NCI-H128 (cell line): ENCODE data around the gene KISS1R.
A peak's percentile ranks its signal among the peaks of the same experiment; 100 is the strongest.

Source experiments
- DNase-seq: peaks from one replicate; lab custom pipeline; 2025; ENCODE audit not compliant: unreplicated experiment; lab: John Stamatoyannopoulos, UW

Gene KISS1R

DNA sequence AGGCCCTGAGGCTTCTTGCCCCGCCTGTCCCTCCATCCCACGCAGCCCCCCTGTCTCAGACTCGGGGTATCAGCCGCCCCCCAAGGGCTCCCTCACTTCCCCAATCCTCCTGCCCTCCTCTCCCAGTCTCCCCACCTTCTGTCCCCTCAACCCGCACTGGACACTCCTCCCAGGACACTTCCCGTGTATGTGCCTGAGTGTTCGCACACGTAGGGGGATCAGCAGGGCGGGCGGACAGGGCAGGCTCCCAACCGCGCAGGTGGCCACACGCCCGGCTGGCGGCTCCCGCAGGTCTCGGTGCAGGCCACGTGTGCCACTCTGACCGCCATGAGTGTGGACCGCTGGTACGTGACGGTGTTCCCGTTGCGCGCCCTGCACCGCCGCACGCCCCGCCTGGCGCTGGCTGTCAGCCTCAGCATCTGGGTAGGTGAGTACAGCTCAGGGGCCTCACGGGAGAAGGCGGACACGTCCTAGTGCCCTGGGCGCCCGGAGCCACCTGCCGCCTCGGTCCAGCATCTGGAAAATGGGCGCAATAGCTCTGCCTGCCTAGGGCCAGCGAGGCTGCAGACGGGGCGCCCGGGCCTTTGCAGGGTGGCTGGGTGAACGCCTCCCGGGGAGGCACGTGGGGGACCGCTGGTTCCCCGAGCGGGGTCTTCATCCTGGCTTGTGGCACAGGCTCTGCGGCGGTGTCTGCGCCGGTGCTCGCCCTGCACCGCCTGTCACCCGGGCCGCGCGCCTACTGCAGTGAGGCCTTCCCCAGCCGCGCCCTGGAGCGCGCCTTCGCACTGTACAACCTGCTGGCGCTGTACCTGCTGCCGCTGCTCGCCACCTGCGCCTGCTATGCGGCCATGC, 2.3 kb downstream of the KISS1R start:
- DNase-seq = no peak

DNA sequence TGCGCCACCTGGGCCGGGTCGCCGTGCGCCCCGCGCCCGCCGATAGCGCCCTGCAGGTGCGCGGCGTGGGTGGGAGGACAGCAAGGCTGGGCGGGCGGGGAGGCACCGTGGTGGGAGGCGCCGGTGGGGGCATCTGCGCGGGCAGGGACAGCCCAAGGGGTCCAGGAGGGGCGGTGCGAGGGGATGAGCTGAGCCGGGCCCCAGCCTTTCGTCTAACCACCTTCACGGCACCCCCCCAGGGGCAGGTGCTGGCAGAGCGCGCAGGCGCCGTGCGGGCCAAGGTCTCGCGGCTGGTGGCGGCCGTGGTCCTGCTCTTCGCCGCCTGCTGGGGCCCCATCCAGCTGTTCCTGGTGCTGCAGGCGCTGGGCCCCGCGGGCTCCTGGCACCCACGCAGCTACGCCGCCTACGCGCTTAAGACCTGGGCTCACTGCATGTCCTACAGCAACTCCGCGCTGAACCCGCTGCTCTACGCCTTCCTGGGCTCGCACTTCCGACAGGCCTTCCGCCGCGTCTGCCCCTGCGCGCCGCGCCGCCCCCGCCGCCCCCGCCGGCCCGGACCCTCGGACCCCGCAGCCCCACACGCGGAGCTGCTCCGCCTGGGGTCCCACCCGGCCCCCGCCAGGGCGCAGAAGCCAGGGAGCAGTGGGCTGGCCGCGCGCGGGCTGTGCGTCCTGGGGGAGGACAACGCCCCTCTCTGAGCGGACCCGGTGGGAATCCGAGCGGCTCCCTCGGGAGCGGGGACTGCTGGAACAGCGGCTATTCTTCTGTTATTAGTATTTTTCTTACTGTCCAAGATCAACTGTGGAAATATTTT, 3.1 kb downstream of the KISS1R start:
- peak; percentile 42 for DNase-seq

DNA sequence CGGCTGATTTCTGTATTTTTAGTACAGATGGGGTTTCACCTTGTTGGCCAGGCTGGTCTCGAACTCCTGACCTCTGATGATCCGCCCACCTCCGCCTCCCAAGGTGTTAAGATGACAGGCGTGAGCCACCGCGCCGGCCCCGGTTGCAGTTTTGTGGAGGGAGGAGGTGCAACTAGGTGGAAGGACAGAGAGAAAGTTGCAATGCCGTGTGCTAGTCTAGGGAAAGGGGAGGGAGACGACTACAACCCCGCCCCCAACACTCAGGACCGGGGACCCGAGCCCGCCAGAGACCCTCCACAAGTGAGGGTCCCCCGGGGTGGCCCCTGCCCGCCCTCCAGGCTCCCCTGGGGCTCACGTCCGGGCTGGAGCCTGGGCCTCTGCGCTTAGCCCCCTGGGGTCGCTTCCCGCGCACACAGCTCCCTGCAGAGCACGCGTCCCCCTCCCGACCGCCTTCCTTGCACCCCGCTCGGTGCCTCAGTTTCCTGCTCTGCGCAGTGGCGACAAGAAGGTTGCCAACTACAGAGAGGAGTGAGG, 7.5 kb downstream of the KISS1R start:
- DNase-seq = no peak

DNA sequence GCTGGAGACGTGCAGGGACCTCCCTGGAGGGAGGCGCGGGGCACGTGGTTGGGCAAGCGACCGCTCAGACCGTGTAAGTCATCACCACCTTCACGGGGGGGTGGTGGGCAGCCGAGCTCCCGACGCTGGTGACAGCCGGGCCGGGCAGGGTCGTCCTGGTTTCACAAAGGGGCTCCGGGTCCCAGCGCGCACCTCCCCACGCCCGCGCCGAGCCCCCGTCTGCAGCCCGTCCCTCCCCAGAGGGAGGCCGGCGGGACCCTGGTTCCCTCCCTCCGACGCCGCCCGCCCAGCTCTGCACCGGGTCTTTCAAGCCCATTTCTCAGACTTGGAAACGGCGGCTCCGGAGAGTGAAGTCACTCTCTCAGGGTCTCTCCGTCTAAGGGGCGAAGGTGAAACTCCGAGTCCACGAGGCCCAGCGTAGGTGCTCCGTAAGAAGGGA, 8.0 kb downstream of the KISS1R start:
- no peak for DNase-seq

DNA sequence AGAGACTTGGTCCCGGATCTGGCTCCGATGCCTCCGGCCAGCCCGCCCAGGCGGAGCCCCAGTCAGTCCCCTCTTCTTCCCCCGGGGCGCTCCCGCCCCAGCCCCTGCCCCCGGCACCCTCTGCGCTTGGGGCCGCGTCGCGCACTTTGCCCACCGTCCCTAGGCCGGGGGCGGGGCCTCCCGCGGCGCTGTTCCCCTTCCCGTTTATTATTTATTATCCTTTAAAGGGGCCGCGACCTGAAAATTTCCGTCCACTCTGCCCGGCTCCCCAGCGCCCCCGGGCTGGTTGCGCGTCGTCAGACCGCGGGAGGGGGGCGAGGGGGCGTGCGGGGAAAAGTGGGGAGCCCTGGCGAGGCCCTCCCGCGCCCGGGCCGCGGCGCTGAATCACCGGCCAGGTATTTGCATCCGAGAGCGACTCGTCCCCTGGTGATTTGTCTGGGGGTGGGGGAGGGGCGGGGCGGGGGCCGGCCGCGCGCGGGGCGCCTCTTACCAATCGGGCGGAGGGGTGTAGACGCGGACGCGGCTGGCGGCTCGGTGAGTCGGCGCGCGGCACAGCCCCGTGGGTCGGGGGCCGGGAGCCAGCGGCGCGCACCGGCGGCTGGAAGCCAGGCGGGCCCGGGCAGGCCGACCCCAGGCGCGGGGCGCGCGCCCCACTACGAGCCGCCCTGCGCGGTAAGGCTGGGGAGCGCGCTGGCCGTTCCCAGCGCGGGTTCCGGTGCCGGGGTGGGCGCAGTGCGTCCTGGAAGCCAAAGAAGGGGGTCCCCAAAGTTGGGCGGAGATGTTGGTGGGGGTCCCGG, 8.6 kb downstream of the KISS1R start, which contains the start of gene ARID3A:
TSS of gene ARID3A (plus strand) at position 510 of the 797 bp plus-strand sequence. CDS start 3,494 bp downstream, outside the sequence.
- peak; percentile 55 for DNase-seq

DNA sequence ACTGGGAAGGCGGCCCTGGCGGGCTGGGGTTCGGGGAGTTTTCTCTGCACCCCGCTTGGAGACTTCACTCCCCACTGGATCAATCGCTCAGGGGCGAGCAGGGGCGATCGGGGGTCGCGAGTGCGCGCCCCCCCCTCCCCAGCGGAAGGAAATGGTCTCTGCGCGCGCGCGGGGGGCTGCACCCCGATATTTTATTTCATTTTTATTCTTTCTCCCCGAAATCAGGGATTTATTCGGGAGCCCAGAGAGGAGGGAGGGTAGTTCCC, 9.1 kb downstream of the KISS1R start:
- DNase-seq = no peak

DNA sequence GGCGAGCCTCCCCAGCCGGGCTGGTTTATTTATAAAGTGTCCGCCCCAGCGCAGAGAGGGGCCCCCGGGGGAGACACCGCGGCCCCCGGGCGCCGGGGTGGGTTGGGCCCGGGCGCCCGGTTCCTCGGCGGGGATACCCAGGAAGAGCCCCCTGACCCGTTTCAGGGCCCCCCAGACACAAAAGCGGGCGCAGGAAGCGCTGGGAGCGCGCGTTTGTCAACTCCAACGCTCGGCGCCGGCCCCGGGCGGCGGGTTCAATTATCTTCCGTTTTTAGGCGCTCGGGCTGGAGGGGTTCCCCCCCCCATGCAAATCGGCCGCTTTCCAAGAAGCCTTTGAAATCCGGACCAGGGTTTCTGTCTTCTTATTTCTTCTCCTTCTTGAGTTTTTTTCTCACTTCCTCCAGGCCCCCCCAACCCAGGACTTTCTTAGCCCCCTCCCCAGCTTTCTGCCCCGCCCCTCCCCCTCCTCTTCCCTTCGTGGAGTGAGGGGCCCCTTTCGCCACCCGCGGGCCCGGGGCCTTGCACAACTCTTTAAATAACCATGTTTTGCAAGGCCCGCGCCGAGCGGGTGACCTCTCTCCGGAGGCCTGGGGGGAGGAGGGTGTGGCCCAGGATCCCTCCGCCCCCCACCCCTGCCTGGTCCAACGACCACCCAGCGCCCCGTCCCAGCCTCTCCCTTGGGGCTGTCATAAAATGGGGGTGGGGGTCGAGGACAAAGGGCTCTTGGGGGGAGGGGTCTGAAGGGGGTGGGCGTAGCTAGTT, 9.6 kb downstream of the KISS1R start:
- no peak for DNase-seq

DNA sequence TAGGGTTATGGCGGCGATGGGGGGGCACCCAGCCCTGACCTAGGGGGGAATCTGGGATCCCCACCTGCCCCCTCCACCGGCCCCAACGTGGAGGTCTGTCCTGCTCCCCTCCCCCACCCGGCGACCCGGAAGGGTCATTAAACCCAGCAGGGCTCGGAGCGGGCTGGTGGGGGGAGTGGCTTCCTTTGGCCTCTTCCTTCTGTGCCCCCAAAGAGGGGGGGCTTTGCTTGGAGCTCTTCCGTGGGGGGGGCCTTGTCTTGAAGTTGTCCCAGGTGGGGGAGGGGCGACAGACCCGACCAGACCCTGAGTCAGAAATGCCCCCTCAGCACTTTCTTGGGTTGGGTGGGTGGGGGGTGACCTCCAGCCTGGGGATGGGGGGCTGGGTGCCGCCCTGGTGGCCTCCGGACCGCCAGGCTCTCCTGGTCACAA, 10.2 kb downstream of the KISS1R start:
- DNase-seq = no peak

DNA sequence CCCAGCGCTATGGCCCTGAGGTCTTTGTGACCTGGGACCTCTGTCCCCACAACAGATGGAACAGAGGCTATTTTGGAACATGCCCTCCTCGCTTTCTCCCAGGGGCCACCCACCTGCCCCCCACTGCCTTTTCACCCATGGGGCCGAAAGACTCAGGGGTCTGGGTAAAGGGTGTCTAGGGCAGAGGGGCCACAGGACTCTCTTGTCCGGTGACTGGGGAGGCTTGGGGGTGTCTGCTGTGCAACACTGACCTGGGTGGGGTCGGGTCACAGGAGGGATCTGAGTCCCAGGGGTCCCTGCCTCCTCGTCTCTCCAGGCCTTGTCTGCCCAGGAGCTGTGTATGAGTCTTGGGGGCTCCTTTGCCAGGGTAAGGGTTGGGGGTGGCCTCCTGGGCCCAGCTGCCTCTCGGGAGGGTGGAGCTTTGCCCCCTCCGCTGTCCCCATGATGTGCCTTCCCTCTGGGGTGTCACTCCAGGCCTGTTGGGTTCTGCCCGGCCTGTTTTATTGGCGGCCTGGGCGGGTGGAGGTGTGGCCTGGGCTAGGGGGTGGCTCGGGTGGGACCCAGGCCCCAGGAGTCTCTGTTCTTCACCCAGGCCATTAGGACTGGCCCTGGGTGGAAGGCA, 10.8 kb downstream of the KISS1R start:
- DNase-seq = no peak

DNA sequence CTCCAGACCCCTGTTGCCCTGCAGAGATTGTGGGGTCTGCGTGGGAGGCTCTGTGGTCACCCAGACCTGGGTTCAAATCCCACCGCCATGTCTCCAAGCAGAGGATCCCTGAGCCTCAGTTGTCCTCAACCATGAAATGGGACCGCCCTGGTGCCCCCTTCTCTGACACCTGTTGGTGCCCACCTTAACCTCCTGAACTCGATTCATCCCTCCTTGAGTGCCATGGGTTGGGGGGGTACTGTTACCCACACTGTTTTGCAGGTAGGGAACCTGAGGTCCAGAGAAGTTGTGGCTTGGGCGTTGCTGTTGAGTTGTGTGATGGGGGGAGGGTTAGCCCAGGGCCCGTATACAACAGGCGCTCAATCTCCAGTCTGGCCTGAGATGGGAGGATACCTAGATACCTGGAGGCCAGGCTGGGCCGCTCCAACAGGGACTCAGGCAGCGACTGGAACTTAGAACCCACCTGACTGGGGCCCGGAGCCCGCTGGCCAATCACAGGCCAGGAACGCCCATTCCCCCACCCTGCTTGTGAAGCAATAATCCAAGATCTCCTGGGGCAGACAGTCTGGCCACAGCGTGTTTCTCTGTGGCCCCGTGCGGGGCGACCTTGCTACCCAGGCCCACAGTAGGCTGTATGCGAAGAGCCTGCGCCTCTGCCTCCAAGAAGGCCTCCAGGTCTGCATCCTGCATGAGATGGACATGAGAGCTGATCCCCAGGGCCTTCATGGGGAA, 11.5 kb downstream of the KISS1R start:
- no peak for DNase-seq

DNA sequence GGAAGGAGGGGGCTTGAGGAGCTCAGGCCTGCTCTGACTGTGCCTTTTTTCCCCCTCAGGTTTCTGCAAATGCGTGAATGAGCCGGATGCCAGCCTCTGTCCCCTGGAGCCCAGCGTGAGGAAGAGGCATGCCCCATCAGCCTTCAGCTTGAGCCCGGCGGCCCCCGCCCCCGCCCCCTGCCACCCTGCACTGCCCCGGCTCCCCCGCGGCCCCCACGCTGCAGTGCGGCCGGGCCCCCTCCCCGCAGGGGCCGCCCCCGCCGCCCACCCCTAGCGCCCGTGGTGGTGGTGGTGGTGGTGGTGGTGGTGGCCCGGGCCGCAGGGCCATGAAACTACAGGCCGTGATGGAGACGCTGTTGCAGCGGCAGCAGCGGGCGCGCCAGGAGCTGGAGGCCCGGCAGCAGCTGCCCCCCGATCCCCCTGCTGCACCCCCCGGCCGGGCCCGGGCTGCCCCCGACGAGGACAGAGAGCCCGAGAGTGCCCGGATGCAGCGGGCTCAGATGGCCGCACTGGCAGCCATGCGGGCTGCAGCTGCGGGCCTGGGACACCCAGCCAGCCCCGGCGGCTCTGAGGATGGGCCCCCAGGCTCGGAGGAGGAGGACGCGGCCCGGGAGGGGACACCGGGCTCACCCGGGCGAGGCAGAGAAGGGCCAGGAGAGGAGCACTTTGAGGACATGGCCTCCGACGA, 12.2 kb downstream of the KISS1R start:
- DNase-seq = no peak

DNA sequence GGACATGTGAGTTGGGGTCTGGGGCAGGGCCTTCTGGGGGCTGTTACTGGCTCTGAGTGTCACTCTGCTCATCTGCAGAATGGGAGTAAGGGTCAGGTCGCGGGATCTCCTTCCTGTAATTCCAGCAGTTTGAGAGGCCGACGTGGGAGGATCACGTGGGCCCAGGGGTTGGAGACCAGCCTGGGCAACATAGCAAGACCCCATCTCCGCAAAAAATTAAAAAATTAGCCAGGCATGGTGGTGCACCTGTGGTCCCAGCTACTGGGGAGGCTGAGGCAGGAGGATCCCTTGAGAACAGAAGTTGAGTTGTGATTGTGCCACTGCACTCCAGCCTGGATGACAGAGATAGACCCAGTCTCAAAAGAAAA, 12.7 kb downstream of the KISS1R start:
- DNase-seq = no peak

DNA sequence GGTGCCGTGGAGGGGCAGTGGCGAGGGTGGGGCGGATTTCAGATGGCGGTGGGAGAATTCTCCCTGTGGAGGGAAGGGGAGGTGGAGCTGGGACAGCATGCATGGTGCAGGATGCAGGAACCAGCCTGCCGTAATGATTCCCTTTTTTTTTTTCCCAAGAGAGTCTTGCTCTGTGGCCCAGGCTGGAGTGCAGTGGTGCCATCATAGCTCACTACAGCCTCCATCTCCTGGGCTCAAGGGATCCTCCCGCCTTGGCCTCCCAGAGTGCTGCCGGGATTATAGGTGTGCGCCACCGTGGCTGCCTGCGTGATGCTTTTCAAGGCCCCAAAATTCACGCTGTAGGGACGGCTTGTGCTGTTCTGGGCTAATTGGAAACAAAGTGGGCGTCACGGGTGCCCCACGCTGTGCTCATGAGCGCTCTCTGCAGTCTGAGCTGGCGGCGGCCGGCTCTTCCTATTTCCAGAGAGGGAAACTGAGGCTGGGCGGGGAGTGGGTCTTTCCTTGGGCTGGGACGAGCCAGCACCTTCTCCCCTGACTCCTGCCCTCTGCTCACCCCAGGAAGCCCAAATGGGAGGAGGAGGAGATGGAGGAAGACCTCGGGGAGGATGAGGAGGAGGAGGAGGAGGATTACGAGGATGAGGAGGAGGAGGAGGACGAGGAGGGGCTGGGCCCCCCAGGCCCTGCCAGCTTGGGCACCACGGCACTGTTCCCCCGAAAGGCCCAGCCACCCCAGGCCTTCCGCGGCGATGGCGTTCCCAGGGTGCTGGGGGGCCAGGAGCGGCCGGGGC, 14.9 kb downstream of the KISS1R start:
- no peak for DNase-seq

DNA sequence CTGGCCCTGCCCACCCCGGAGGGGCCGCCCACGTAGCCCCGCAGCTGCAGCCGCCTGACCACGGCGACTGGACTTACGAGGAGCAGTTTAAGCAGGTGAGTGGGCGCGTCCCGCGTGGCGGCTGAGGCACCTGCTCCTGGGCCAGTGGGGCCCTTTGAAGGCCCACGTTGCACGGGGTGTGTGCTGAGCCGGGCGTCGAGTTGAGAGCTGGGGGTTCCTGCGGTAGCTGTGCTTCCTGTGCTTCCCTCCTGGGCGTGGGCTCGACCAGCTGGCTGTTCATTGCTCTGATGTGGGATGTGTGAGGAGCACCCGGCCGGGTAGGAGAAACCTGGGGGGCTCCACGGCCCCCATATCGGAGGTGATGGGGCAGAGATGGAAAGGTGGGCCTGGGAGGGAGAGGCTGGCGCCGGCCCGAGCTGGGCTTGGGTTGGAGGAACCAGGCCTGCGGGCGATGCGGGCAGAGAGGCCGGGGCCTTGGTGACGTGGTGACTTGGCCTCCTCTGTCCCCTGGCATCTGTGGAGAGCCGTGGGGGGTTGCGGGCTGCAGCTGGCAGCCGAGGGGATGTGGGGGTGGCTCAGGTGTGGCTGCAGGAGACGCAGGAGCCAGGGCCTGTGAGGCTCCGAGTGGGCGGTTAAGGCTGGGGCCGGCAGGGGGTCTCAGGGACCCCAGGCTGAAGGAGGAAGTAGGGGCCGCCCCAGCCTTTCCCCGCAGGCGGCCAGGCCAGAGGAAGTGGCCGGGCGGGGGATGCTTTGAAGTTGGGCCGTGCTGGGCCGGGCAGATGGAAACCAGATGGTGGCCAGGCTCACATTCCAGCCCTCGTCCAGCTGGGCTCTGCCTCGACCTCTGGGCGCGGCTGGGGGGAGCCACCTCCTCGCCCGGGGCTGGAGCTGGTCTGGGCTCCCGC, 15.8 kb downstream of the KISS1R start:
- no peak for DNase-seq

DNA sequence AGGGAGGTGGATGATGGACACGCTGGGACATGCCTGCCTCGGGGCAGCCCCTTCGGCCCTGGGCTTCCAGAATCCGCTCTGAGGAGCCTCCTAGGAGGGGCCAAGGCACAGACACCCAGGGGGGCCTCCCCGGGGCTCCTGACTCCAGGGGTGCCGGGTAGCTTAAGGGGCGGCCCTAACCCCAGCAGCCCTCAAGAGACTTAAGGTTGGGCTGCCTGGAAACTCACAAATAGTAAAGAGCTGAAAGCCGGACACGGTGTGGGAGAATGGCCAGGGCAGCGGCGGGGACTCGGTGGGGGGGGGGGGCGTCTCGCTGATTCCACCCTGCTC, 16.4 kb downstream of the KISS1R start:
- no peak for DNase-seq

DNA sequence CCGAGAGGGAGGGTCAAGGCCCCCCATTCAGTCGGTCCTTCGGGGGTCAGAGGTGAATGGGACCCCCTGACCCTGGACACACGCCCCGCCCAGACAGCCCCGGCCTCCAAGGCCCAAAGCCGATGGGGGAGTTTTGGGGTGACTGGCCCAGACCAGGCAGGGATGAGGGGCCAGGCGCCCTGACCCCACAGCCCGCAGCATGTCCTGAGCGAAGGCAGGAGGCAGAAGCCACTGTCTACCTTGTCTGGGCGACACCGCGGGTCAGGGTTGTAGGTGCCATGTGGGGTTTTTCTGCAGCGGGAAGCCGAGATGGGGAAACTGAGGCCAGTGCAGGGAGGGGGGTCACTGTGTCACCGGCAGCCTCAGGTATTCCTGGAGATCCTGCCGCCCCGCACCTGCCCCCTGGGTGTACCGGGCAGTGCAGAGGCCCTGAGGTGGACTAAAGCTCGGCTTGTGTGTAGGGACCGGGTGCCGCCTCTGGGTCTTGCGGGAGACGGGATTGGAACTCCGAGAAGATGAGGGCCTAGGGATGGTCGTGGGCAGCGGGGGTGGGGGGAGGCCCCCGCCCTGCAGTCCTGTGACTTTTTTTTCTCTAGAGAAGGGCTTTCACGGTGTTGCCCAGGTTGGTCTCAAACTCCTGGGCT, 17.2 kb downstream of the KISS1R start:
- no peak for DNase-seq
